SK-N-DZ (cell line): Measurements from ENCODE around the gene NPFF. TPM values are rescaled to one million over a fixed set of nuclear protein-coding genes. Genes with fewer than 3 reads are reported as not detected.
"Not testable (repeated sequence)": the region's sequence is repeated elsewhere in the genome, so short reads cannot be mapped to it uniquely, and the experiment has no call there.

ENCODE experiments used
- DNase-seq: peaks from one replicate; pipeline ENCODE4 v3.0.0-alpha.2; 2015; ENCODE audit warnings: low spot score
- polyA plus RNA-seq, 2 experiments: library from polyadenylated mRNA; depleted of rRNA; stranded (reverse); fragments of >200 nt; gene quantifications; 2 replicates each; pipeline ENCODE4 v1.2.3, GENCODE V29; 2014

The NPFF gene
- polyA plus RNA-seq (2014; cell fraction: cytosol; rRNA removed): not detected in 2 replicates
- not detected in 2 replicates for polyA plus RNA-seq (2014; cell fraction: nucleus; rRNA removed)

GRCh38 chr12:53506881-53507602, at the start of gene NPFF:
Gene NPFF, minus strand, starts transcription at chr12:53507484. Its CDS starts 10 bp downstream, at chr12:53507474.
- no peak for DNase-seq

- no peak for DNase-seq
These were observed 45.4 kb upstream of the NPFF start for GRCh38 chr12:53552361-53553327.

- DNase-seq: no peak
These were observed 44.6 kb upstream of the NPFF start for GRCh38 chr12:53551889-53552291.

- DNase-seq: no peak
These were observed 43.3 kb upstream of the NPFF start for GRCh38 chr12:53550595-53550994.

- not testable (repeated sequence) for DNase-seq
These were observed 42.8 kb upstream of the NPFF start for GRCh38 chr12:53550131-53550530.

- DNase-seq: not testable (repeated sequence)
These were observed 41.1 kb upstream of the NPFF start for GRCh38 chr12:53548354-53548753.

GRCh38 chr12:53543539-53543938, 36.3 kb upstream of the NPFF start:
- peak; percentile 39 for DNase-seq

- no peak for DNase-seq
These were observed 32.2 kb upstream of the NPFF start for GRCh38 chr12:53539526-53539925.

GRCh38 chr12:53538209-53538689, 31.0 kb upstream of the NPFF start:
- no peak for DNase-seq

GRCh38 chr12:53536962-53537361, 29.7 kb upstream of the NPFF start:
- no peak for DNase-seq

- no peak for DNase-seq
These were observed 26.2 kb upstream of the NPFF start for GRCh38 chr12:53533471-53533870.

GRCh38 chr12:53532524-53533445, 25.5 kb upstream of the NPFF start:
- DNase-seq: no peak

GRCh38 chr12:53532021-53532420, 24.7 kb upstream of the NPFF start:
- no peak for DNase-seq

- no peak for DNase-seq
These were observed 23.6 kb upstream of the NPFF start for GRCh38 chr12:53530920-53531319.

GRCh38 chr12:53530061-53530460, 22.8 kb upstream of the NPFF start:
- DNase-seq: no peak

- no peak for DNase-seq
These were observed 17.2 kb upstream of the NPFF start for GRCh38 chr12:53524476-53524875.

- DNase-seq: no peak
These were observed 15.8 kb upstream of the NPFF start for GRCh38 chr12:53523131-53523530.

GRCh38 chr12:53518381-53518780, 11.1 kb upstream of the NPFF start:
- DNase-seq: no peak

- DNase-seq: no peak
These were observed 9.6 kb upstream of the NPFF start for GRCh38 chr12:53516758-53517455.

- no peak for DNase-seq
These were observed 8.0 kb upstream of the NPFF start for GRCh38 chr12:53515291-53515680.
